Loucy (cell line): ENCODE measurements around the gene SPEM2.
A peak's percentile ranks its signal among the peaks of the same experiment; 100 is the strongest.

ENCODE experiments used
- H2AFZ ChIP-seq: fragments of 200-600 bp; sonication (generic); 2 replicates; pipeline ENCODE4 v1.6.0; 2016; ENCODE audit warnings: antibody characterized with exemption, mild to moderate bottlenecking, low read length, moderate library complexity
- H3F3A ChIP-seq: fragments of 200-600 bp; 2 replicates; pipeline ENCODE4 v1.6.0; 2016; ENCODE audit warnings: antibody characterized with exemption, low read depth, mild to moderate bottlenecking
- H3K27me3 ChIP-seq: fragments of 200-600 bp; sonication (generic); 2 replicates; pipeline ENCODE4 v1.6.1; 2014; ENCODE audit warnings: low read length, mild to moderate bottlenecking; ENCODE audit not compliant: insufficient read depth, poor library complexity, severe bottlenecking
- H3K36me3 ChIP-seq: fragments of 200-600 bp; sonication (generic); 2 replicates; pipeline ENCODE4 v1.6.1; 2016; ENCODE audit warnings: low read length; ENCODE audit not compliant: insufficient read depth
- H3K4me1 ChIP-seq: fragments of 200-600 bp; sonication (generic); 2 replicates; pipeline ENCODE4 v1.5.1; 2014; ENCODE audit warnings: low read length, mild to moderate bottlenecking; ENCODE audit not compliant: insufficient read depth, poor library complexity, severe bottlenecking
- H3K4me2 ChIP-seq: fragments of 200-600 bp; sonication (generic); 2 replicates; pipeline ENCODE4 v1.6.0; 2014; ENCODE audit warnings: antibody characterized with exemption, low read length, low read depth, mild to moderate bottlenecking; ENCODE audit not compliant: poor library complexity, severe bottlenecking
- H3K4me3 ChIP-seq: fragments of 200-600 bp; sonication (generic); 2 replicates; pipeline ENCODE4 v1.5.1; 2014; ENCODE audit warnings: low read length, mild to moderate bottlenecking, mixed read lengths; ENCODE audit not compliant: poor library complexity, severe bottlenecking
- H3K79me2 ChIP-seq: fragments of 200-600 bp; sonication (generic); 2 replicates; pipeline ENCODE4 v1.6.1; 2014; ENCODE audit warnings: low read length; ENCODE audit not compliant: insufficient read depth
- H3K9ac ChIP-seq: fragments of 200-600 bp; sonication (generic); 2 replicates; pipeline ENCODE4 v1.6.0; 2014; ENCODE audit warnings: mild to moderate bottlenecking, low read depth, low read length, moderate library complexity; ENCODE audit not compliant: poor library complexity, severe bottlenecking
- H3K9me2 ChIP-seq: fragments of 200-600 bp; sonication (generic); replicated peaks from 2 replicates; pipeline ENCODE4 v1.6.1; 2016; ENCODE audit warnings: low read depth, low read length, mixed read lengths
- H3K9me3 ChIP-seq: fragments of 200-600 bp; sonication (generic); 2 replicates; pipeline ENCODE4 v1.6.1; 2014; ENCODE audit warnings: mild to moderate bottlenecking, antibody characterized with exemption, low read length, low read depth; ENCODE audit not compliant: insufficient read depth
- H4K20me1 ChIP-seq: fragments of 200-600 bp; sonication (generic); 2 replicates; pipeline ENCODE4 v1.6.0; 2014; ENCODE audit warnings: antibody characterized with exemption, low read length, mild to moderate bottlenecking; ENCODE audit not compliant: insufficient read depth, poor library complexity, severe bottlenecking
- EZH2phosphoT487 ChIP-seq: fragments of 200-600 bp; IDR thresholded peaks from 2 replicates; pipeline ENCODE4 v1.6.1; 2018; ENCODE audit warnings: antibody characterized with exemption, mild to moderate bottlenecking, moderate library complexity, borderline replicate concordance
- TF ChIP-seq, protein P1 (sequence below): fragments of 200-600 bp; sonication (generic); conservative IDR thresholded peaks from 2 replicates; pipeline ENCODE4 v1.5.1; 2014; ENCODE audit warnings: mild to moderate bottlenecking, antibody characterized with exemption, low read length

The SPEM2 gene

DNA sequence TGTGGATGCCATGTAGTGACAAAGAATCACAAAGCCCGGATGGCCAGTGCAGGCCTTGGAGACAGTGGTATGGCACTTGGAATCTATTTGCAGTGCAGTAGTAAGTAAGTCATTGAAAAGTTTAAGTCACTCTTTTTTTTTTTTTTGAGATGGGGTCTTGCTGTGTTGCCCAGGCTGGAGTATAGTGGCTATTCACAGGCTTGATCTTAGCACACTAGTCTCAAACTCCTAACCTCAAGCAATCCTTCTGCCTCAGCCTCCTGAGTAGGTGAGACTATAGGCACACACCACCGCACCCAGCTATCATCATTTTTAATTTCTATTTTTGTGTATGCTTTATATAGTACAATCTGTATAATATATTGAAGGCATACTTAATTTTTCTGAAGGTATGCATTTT lies 26.8 kb upstream of the SPEM2 start:
- H3K9me2 ChIP-seq, result no peaks in the 10 kb centered on the region
- H3K4me3 ChIP-seq, result no peak overlapping the region
- H2AFZ ChIP-seq, result no peak overlapping the region
- no peaks in the 10 kb centered on the region for H4K20me1 ChIP-seq
- no peaks in the 10 kb centered on the region for H3K36me3 ChIP-seq
- no peak overlapping the region for H3K4me2 ChIP-seq
- no peaks in the 10 kb centered on the region for H3F3A ChIP-seq
- H3K4me1 ChIP-seq, result peaks cover 19% of the 10 kb centered on the region
- TF ChIP-seq, protein P1, sequence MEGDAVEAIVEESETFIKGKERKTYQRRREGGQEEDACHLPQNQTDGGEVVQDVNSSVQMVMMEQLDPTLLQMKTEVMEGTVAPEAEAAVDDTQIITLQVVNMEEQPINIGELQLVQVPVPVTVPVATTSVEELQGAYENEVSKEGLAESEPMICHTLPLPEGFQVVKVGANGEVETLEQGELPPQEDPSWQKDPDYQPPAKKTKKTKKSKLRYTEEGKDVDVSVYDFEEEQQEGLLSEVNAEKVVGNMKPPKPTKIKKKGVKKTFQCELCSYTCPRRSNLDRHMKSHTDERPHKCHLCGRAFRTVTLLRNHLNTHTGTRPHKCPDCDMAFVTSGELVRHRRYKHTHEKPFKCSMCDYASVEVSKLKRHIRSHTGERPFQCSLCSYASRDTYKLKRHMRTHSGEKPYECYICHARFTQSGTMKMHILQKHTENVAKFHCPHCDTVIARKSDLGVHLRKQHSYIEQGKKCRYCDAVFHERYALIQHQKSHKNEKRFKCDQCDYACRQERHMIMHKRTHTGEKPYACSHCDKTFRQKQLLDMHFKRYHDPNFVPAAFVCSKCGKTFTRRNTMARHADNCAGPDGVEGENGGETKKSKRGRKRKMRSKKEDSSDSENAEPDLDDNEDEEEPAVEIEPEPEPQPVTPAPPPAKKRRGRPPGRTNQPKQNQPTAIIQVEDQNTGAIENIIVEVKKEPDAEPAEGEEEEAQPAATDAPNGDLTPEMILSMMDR, result no peak
- TF ChIP-seq EZH2phosphoT487, result no peak
- H3K9ac ChIP-seq, result no peak overlapping the region
- H3K79me2 ChIP-seq, result peaks cover 6% of the 10 kb centered on the region
- no peaks in the 10 kb centered on the region for H3K27me3 ChIP-seq
- H3K9me3 ChIP-seq, result no peaks in the 10 kb centered on the region

DNA sequence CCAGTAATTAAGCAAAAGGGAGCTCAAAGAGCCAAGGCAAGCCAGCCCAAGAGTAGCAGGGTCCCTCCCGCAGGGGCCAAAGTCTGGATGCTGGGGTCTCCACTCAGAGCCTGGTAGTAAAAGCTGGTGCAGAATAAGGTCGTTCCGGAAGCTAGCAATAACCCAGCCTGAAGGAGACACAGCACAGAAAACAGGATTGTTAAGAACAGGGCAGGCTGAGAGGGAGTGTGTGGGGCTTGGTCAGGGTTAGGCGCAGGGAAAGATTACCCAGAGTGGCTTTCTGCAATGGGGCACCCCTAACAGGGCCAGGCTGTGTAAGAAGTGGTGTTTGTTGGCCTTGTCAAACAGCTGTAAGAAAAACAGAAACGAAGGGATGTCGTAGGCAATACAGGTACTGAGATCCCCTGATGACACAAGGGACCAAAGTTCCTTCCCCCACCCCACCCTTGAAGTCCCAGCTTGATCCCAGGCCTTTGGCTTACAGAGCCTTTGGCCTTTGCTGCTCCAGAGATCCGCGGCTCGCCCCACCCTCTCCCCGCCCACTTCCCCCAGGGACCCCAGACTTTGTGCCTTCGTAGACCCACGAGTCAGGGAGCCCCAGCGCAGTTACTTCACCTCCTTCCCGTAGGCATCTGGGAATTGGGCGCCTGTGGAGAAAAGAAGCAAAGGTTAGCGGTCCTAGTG lies 22.2 kb upstream of the SPEM2 start:
- Histone ChIP-seq H3K79me2 (peaks cover 6% of the 10 kb centered on the region), H3F3A (no peaks in the 10 kb centered on the region), H3K4me1 (peaks cover 20% of the 10 kb centered on the region), H4K20me1 (peaks cover 3% of the 10 kb centered on the region), H3K4me2 (peak overlapping the region; percentile 86), H3K9me2 (no peaks in the 10 kb centered on the region), H3K9me3 (no peaks in the 10 kb centered on the region), H3K36me3 (no peaks in the 10 kb centered on the region), H3K4me3 (peak overlapping the region; percentile 76), H2AFZ (peak overlapping the region; percentile 86), H3K27me3 (no peaks in the 10 kb centered on the region), H3K9ac (peak overlapping the region; percentile 80)
- TF ChIP-seq, protein P1, result no peak
- TF ChIP-seq EZH2phosphoT487, result no peak

- peaks cover 20% of the 10 kb centered on the region for H3K4me1 ChIP-seq
- peak overlapping the region; percentile 76 for H3K4me3 ChIP-seq
- no peaks in the 10 kb centered on the region for H3K9me2 ChIP-seq
- peak overlapping the region; percentile 86 for H3K4me2 ChIP-seq
- H2AFZ ChIP-seq, result peak overlapping the region; percentile 86
- H3K9me3 ChIP-seq, result no peaks in the 10 kb centered on the region
- peaks cover 6% of the 10 kb centered on the region for H3K79me2 ChIP-seq
- peak overlapping the region; percentile 80 for H3K9ac ChIP-seq
- no peaks in the 10 kb centered on the region for H3K36me3 ChIP-seq
- H3K27me3 ChIP-seq, result no peaks in the 10 kb centered on the region
- no peak for TF ChIP-seq EZH2phosphoT487
- TF ChIP-seq, protein P1, result no peak
- H3F3A ChIP-seq, result no peaks in the 10 kb centered on the region
- H4K20me1 ChIP-seq, result peaks cover 3% of the 10 kb centered on the region
Measured at GRCh38 chr17:7403727-7403976, 21.8 kb upstream of the SPEM2 start.
